H9 (cell line): ENCODE data around the gene CDYL. TPM values are rescaled to one million over a fixed set of nuclear protein-coding genes. Genes with fewer than 3 reads are reported as not detected.

Experiments used
- DNase-seq: peaks from one replicate; pipeline ENCODE4 v3.0.0-alpha.2; 2017
- H2AFZ ChIP-seq: one replicate; pipeline ENCODE4 v1.6.1; 2013; ENCODE audit warnings: mild to moderate bottlenecking, low read length, control low read depth, moderate library complexity
- H2AK5ac ChIP-seq: 2 replicates; pipeline ENCODE4 v1.6.1; 2013; ENCODE audit warnings: low read length, control low read depth, mixed read lengths; ENCODE audit not compliant: insufficient read length
- H2BK120ac ChIP-seq: one replicate; pipeline ENCODE4 v1.6.1; 2013; ENCODE audit warnings: low read depth, mild to moderate bottlenecking, low read length, control low read depth, inconsistent platforms; ENCODE audit not compliant: poor library complexity, severe bottlenecking
- H2BK12ac ChIP-seq: 2 replicates; pipeline ENCODE4 v1.6.1; 2013; ENCODE audit warnings: low read length, control low read depth, mixed read lengths, low read depth; ENCODE audit not compliant: insufficient read length
- H2BK15ac ChIP-seq: 2 replicates; pipeline ENCODE4 v1.6.1; 2013; ENCODE audit warnings: low read depth, low read length, control low read depth
- H2BK20ac ChIP-seq: one replicate; pipeline ENCODE4 v1.6.1; 2013; ENCODE audit warnings: low read depth, mild to moderate bottlenecking, low read length, control low read depth, inconsistent platforms; ENCODE audit not compliant: poor library complexity, severe bottlenecking
- H2BK5ac ChIP-seq: 2 replicates; pipeline ENCODE4 v1.6.1; 2013; ENCODE audit warnings: low read length, control low read depth, mixed read lengths; ENCODE audit not compliant: insufficient read length
- H3K14ac ChIP-seq: 2 replicates; pipeline ENCODE4 v1.6.1; 2013; ENCODE audit warnings: low read length, control low read depth; ENCODE audit not compliant: insufficient read depth
- H3K18ac ChIP-seq: 2 replicates; pipeline ENCODE4 v1.6.1; 2013; ENCODE audit warnings: low read depth, mild to moderate bottlenecking, mixed read lengths, low read length, control low read depth; ENCODE audit not compliant: insufficient read length
- H3K23ac ChIP-seq: 2 replicates; pipeline ENCODE4 v1.6.1; 2013; ENCODE audit warnings: low read length, control low read depth, mixed read lengths, low read depth; ENCODE audit not compliant: insufficient read length
- H3K23me2 ChIP-seq: 2 replicates; pipeline ENCODE4 v1.6.1; 2013; ENCODE audit warnings: low read depth, mild to moderate bottlenecking, mixed read lengths, low read length, control low read depth; ENCODE audit not compliant: insufficient read length, poor library complexity, severe bottlenecking
- H3K27ac ChIP-seq: 2 replicates; pipeline ENCODE4 v1.5.1; 2013; ENCODE audit warnings: low read length, control low read depth, mixed read lengths, low read depth; ENCODE audit not compliant: insufficient read length
- H3K27me3 ChIP-seq: 2 replicates; pipeline ENCODE4 v1.6.1; 2013; ENCODE audit warnings: low read length, control low read depth, inconsistent platforms; ENCODE audit not compliant: insufficient read depth
- H3K4ac ChIP-seq: 2 replicates; pipeline ENCODE4 v1.6.1; 2013; ENCODE audit warnings: low read depth, mild to moderate bottlenecking, control low read depth, inconsistent platforms, low read length, moderate library complexity
- H3K4me1 ChIP-seq: 2 replicates; pipeline ENCODE4 v1.6.1; 2013; ENCODE audit warnings: low read length, control low read depth, inconsistent platforms; ENCODE audit not compliant: insufficient read depth
- H3K4me2 ChIP-seq: 2 replicates; pipeline ENCODE4 v1.6.1; 2013; ENCODE audit warnings: low read length, control low read depth, mixed read lengths; ENCODE audit not compliant: insufficient read length, insufficient read depth
- H3K56ac ChIP-seq: 2 replicates; pipeline ENCODE4 v1.6.1; 2013; ENCODE audit warnings: low read depth, mild to moderate bottlenecking, mixed read lengths, low read length, control low read depth; ENCODE audit not compliant: insufficient read length
- H3K79me1 ChIP-seq: 2 replicates; pipeline ENCODE4 v1.6.1; 2013; ENCODE audit warnings: low read depth, mild to moderate bottlenecking, moderate library complexity, low read length, control low read depth, inconsistent platforms; ENCODE audit not compliant: insufficient read depth, poor library complexity, severe bottlenecking
- H3K79me2 ChIP-seq: 2 replicates; pipeline ENCODE4 v1.6.1; 2013; ENCODE audit warnings: low read length, control low read depth, inconsistent platforms; ENCODE audit not compliant: insufficient read depth
- H3K9ac ChIP-seq: 2 replicates; pipeline ENCODE4 v1.6.1; 2013; ENCODE audit warnings: low read length, control low read depth, mixed read lengths; ENCODE audit not compliant: insufficient read length; ENCODE audit errors: extremely low read depth
- H3K9me3 ChIP-seq: one replicate; pipeline ENCODE4 v1.6.1; 2013; ENCODE audit warnings: low read depth, low read length, inconsistent platforms; ENCODE audit not compliant: control insufficient read depth
- H3T11ph ChIP-seq: one replicate; pipeline ENCODE4 v1.6.1; 2013; ENCODE audit warnings: mild to moderate bottlenecking, low read length, control low read depth, inconsistent platforms
- H4K20me1 ChIP-seq: one replicate; pipeline ENCODE4 v1.6.1; 2013; ENCODE audit not compliant: control insufficient read depth, insufficient read length, insufficient read depth
- H4K5ac ChIP-seq: 2 replicates; pipeline ENCODE4 v1.6.1; 2013; ENCODE audit warnings: low read depth, mild to moderate bottlenecking, mixed read lengths, low read length, control low read depth; ENCODE audit not compliant: insufficient read length
- H4K8ac ChIP-seq: replicated peaks from 2 replicates; pipeline ENCODE4 v1.6.1; 2013; ENCODE audit warnings: low read length, control low read depth, mixed read lengths, low read depth; ENCODE audit not compliant: insufficient read length
- H4K91ac ChIP-seq: 2 replicates; pipeline ENCODE4 v1.6.1; 2013; ENCODE audit warnings: low read depth, mild to moderate bottlenecking, moderate library complexity, mixed read lengths, low read length, control low read depth; ENCODE audit not compliant: insufficient read length
- H3K27ac Mint-ChIP-seq, 3 experiments: 2 replicates in 2 of 3; 3 replicates in 1 of 3; pipeline ENCODE4 v1.8.0; 2020 to 2021; ENCODE audit warnings: mixed read lengths in 3 of 3, mild to moderate bottlenecking in 1 of 3, moderate library complexity in 1 of 3
- H3K27me3 Mint-ChIP-seq: 2 replicates; pipeline ENCODE4 v1.8.0; 2021; ENCODE audit warnings: low read depth, mild to moderate bottlenecking, moderate library complexity, mixed read lengths
- H3K36me3 Mint-ChIP-seq, 3 experiments: 2 replicates in 2 of 3; 3 replicates in 1 of 3; pipeline ENCODE4 v1.8.0; 2020 to 2021; ENCODE audit warnings: low read depth in 3 of 3, mixed read lengths in 3 of 3; ENCODE audit not compliant: insufficient read depth in 1 of 3
- H3K4me1 Mint-ChIP-seq, 2 experiments: 2 replicates each; pipeline ENCODE4 v1.8.0; 2020; ENCODE audit warnings: mixed read lengths in 2 of 2
- H3K4me3 Mint-ChIP-seq, 2 experiments: 2 replicates in 1 of 2; 3 replicates in 1 of 2; pipeline ENCODE4 v1.8.0; 2020 to 2021; ENCODE audit warnings: mild to moderate bottlenecking in 2 of 2, mixed read lengths in 2 of 2, moderate library complexity in 1 of 2
- H3K9me3 Mint-ChIP-seq, 2 experiments: 2 replicates in 1 of 2; 3 replicates in 1 of 2; pipeline ENCODE4 v1.8.0; 2020; ENCODE audit warnings: mild to moderate bottlenecking in 2 of 2, mixed read lengths in 2 of 2, moderate library complexity in 1 of 2
- CTCF ChIP-seq: fragments of 200-600 bp; sonication (generic); conservative IDR thresholded peaks from 3 replicates; pipeline ENCODE4 v1.8.0; 2021; ENCODE audit warnings: antibody characterized with exemption, mild to moderate bottlenecking
- WGBS: extraction: QIAGEN DNeasy Blood & Tissue Kit; methylation state at CpG from one replicate; pipeline ENCODE4 v1.1.7; 2013; ENCODE audit warnings: missing lambda C conversion rate, low lambda C conversion rate, mixed read lengths; ENCODE audit not compliant: insufficient read length; ENCODE audit errors: extremely low coverage; 5-methylcytosine and 5-hydroxymethylcytosine counted together
- total RNA-seq: library from RNA; stranded (reverse); gene quantifications from 2 replicates; pipeline ENCODE4 v1.2.1, GENCODE V29; 2021

The CDYL gene
- total RNA-seq, 1 experiment from 2014 or later = 95.0 TPM

DNA sequence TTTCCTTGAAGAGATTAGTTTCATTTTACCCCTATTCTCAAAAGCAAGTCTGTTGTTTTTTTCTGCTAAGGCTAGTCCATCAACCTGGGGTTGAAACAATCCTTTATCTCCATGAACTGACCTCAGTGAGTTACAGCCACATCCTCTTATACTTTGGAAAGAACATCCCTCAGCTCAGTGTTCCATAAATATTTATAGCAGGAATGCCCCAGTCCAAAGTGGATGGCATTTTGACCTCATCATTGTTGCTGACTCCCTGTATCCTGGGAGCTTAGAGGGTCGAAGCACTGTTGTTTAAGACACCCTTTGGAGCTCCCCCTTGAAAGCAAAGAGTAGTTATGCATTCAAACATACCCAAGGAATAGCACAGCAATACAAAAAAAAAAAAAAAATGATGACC, 16.2 kb upstream of the CDYL start:
- TF ChIP-seq CTCF = no peak
- H3K4me2 ChIP-seq = no peak overlapping the region
- no peak overlapping the region for H2BK15ac ChIP-seq
- no peak overlapping the region for H2BK12ac ChIP-seq
- no peak overlapping the region for H3K23ac ChIP-seq
- H3K4ac ChIP-seq = no peak overlapping the region
- H3K56ac ChIP-seq = no peak overlapping the region
- H3K18ac ChIP-seq = no peak overlapping the region
- H4K5ac ChIP-seq = no peak overlapping the region
- Mint-ChIP-seq H3K36me3 (peaks cover 10 to 35% (median 12%) of the 10 kb centered on the region in 3 experiments), H3K27me3 (peaks cover 11% of the 10 kb centered on the region), H3K4me3 (no peak overlapping the region), H3K27ac (no peak overlapping the region), H3K9me3 (peaks cover 27 to 32% of the 10 kb centered on the region in 2 experiments), H3K4me1 (peaks cover 7 to 8% of the 10 kb centered on the region in 2 experiments)
- WGBS = no CpG with 5 or more reads among the region's 1 CpG
- no peak overlapping the region for H4K91ac ChIP-seq
- no peak overlapping the region for H3K9ac ChIP-seq
- no peak overlapping the region for H2AFZ ChIP-seq
- no peaks in the 10 kb centered on the region for H3K79me2 ChIP-seq
- no peak overlapping the region for H3K27ac ChIP-seq
- H3K14ac ChIP-seq = no peak overlapping the region
- no peak overlapping the region for H2BK20ac ChIP-seq
- no peak overlapping the region for H2AK5ac ChIP-seq
- H4K8ac ChIP-seq = no peak overlapping the region
- no peak overlapping the region for H2BK120ac ChIP-seq
- no peaks in the 10 kb centered on the region for H4K20me1 ChIP-seq
- no peak for DNase-seq
- no peaks in the 10 kb centered on the region for H3K23me2 ChIP-seq
- no peak overlapping the region for H3T11ph ChIP-seq
- H3K79me1 ChIP-seq = no peaks in the 10 kb centered on the region
- no peaks in the 10 kb centered on the region for H3K27me3 ChIP-seq
- H3K4me1 ChIP-seq = no peaks in the 10 kb centered on the region
- H3K9me3 ChIP-seq = no peaks in the 10 kb centered on the region
- no peak overlapping the region for H2BK5ac ChIP-seq
